ENCODE measurements around the gene EPB41L3.

DNA sequence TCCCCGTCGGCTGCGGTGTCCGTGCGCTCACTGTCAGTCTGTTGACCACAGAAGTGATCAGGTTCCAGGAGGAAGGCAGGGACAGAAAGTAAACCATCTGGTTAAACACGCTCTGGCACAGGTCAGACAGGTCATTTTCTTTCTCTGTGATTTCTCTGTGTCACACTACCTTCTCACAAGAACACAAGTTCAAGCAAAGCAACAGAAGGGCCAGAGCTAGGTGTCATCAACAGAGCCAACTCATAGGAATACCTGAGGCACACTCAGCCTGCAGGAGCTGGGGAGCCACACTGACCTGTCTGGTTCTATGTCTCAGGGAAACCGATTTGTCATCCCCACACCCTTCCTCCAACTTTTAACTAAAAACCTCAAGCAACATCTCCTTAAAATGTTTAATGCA is 133.2 kb downstream of the EPB41L3 start:
- TF ChIP-seq BCL11A (IDR thresholded peaks at IDR 0.05; ENCODE audit: low read depth, low read length) (no peak), LARP7 (IDR thresholded peaks at IDR 0.05) (no peak), JUND (IDR thresholded peaks at IDR 0.05; ENCODE audit: low read depth, low read length) (no peak), CTCF (IDR thresholded peaks at IDR 0.05 in 2 of 3, conservative IDR thresholded peaks at IDR 0.05 in 1 of 3; ENCODE audit: control insufficient read depth in 2 of 3, extremely low read depth in 1 of 3, insufficient read depth in 1 of 3, low read depth in 3 of 3, low read length in 3 of 3) (no peak), HCFC1 (IDR thresholded peaks at IDR 0.05; ENCODE audit: low read length) (no peak), POLR2A (IDR thresholded peaks at IDR 0.05; ENCODE audit: low read depth, low read length) (no peak), EZH2 (IDR thresholded peaks at IDR 0.05; ENCODE audit: borderline replicate concordance, control insufficient read depth, low read depth, low read length) (no peak), SIX5 (IDR thresholded peaks at IDR 0.05; ENCODE audit: low read depth, low read length, severe bottlenecking) (no peak), PML (IDR thresholded peaks at IDR 0.05; ENCODE audit: low read length) (no peak), RAD21 (IDR thresholded peaks at IDR 0.05; ENCODE audit: insufficient read depth, low read depth, low read length) (no peak), BRCA1 (IDR thresholded peaks at IDR 0.05; ENCODE audit: low read depth, low read length) (no peak), TCF12 (IDR thresholded peaks at IDR 0.05; ENCODE audit: low read depth, low read length) (no peak)

Measured in GM12878 (cell line).